ENCODE data around the gene CLIP2.

Gene CLIP2

GRCh38 chr7:74271742-74272141, 17.5 kb upstream of the CLIP2 start:
- no peak for DNase-seq (ENCODE audit: low read depth)

GRCh38 chr7:74272305-74273038, 16.7 kb upstream of the CLIP2 start:
- DNase-seq (ENCODE audit: low read depth), result no peak

DNA sequence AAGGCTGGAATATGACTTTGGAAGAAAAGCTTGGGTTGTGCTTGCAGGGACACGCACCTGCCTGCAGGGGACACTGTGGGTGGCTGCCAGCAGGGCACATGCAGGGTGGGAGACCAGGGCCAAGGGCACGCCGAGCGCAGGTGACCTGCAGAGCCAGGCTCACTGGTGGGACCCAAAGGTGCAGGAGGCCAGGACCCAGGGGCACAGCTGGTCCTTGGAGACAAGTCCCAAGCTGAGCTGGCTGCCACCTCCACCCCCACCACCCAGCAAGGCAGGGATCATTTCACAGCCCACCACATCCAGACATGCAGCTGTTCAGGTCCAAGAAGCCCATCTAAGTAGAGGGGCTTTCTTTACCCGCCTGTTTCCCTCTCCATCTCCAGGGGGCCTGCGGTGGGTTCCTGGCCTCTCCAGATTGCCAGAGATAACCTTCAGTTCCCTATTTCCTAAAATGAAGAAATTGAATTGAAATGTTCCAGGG, 13.8 kb upstream of the CLIP2 start:
- DNase-seq (ENCODE audit: low read depth), result no peak

DNA sequence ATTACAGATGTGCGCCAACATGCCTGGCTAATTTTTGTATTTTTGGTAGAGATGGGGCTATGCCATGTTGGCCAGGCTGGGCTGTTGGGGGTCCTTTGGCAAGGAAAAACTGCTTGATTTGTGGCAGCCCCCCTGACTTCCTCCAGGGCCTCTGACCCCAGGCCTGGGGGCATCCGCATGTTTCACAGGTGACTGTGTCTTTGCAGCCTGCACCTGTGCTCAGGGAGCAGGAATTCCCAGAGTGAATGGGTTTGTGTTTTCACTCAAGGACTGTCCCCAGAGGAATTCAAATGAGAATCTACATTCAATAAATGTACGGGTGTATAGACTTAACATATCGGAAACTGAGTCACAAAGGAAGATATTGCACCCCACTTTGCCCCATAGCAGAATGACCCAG, 11.6 kb upstream of the CLIP2 start:
- no peak for DNase-seq (ENCODE audit: low read depth)

GRCh38 chr7:74280985-74281384, 8.2 kb upstream of the CLIP2 start:
- DNase-seq (ENCODE audit: low read depth), result no peak

DNA sequence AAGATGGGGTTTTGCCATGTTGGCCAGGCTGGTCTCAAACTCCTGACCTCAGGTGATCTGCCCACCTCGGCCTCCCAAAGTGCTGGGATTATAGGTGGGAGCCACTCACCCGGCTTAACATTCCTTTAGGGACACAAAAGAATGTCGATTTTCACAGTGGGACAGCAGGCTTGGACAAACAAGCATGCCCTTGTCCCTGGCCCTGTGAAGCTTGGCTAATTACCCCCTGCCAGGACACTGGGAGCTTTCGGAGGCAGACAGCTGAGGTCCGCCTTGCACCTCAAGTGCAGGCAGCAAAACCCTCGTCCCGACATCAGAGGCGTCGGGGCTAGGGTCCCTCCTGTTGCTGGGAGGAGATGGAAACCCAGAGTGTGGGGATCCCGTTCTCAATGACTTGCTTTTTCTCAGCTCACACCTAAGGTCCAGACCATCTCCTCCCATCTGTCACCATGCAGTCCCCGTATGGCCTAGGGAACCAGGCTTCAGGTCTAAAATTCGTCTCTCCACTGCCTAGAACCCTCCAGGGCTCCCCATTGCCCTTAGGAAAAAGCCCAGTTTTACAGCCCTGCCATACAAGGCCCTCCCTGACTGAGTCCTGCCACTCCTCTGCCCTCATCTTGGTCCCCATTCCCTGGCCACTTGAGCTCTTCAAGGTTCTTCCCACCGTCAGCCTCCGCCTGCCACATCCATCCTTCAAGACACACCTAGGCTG, 6.3 kb upstream of the CLIP2 start:
- no peak for DNase-seq (ENCODE audit: low read depth)

GRCh38 chr7:74283858-74284447, 5.3 kb upstream of the CLIP2 start:
- DNase-seq (ENCODE audit: low read depth), result no peak

DNA sequence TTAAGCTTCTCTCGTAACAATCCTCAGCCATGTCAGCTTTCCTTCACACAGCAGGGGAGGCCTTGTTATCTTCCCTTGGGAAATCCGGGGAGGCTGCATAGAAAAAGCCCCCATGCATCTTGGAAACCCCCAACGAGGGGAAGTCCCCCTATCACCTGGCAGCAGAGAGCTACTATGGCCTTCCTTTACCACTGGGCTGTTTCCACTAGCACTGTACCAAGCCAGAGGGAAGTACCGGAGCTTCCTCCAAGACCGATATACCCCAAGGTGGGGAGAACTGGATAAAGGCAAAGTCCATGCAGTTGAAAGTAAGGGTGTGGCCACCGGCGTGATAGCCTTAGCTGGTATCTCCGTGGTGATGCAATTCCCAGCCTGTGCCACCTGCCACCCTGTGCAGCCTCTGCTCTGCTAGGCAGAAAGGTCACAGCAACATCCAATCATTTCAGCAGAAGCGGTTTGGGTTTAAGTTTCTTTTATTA, 4.4 kb upstream of the CLIP2 start:
- DNase-seq (ENCODE audit: low read depth), result no peak

DNA sequence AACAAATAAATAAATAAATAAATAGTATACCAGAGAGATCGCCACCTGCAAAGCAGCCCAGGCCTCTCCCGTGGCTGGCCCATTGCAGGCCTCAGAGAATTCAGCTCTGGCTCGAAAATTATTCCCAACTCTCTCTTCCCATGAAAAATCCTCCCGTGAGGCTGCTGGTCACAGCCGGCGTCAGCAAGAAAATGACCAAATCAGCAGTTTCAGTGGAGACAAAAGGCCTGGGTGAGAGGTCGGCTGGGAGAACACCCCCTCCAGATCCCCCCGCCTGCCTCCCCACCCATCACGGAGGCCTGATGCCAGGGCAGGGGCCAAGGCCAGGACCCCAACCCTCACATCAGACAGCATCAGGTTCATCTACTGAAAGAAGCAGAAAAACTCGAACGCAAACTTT, 3.1 kb upstream of the CLIP2 start:
- DNase-seq (ENCODE audit: low read depth), result no peak

GRCh38 chr7:74287303-74288033, 1.7 kb upstream of the CLIP2 start:
- DNase-seq (ENCODE audit: low read depth), result no peak

DNA sequence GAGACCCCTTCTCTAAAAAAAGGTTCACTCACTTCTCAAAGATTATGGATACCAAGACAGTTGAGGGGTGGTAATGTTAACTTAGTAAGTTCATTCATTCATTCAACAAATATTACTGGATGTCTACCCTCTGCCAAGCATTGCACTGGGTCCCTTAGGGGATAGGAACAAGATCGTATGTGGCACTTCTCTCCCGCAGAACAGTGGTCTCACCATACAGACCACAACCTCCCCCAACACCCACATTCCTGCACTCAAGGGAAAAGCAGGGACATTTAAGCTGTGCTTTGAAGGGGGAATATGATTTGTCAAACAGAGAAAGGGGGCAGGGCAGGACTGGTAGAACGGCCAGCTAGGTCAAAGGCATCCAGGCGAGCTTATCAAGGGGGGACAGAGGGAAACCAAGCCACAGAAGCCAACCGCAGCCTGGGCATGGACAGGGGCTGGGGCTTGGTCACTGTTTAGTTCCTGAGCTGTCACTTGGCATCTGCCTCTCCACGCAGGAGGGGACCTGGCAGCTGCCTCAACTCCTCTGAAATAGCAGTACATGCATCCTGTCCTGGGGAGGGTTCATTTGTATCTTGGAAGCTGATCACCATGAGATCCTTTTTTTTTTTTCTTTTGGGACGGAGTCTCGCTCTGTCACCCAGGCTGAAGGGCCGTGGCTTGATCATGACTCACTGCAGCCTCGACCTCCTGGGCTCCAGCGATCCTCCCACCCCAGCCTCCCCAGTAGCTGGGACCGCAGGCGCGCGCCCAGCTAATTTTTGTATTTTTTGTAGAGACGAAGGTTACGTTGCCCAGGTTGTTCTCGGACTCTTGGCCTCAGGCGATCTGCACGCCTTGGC, 949 bp upstream of the CLIP2 start:
- DNase-seq (ENCODE audit: low read depth), result no peak

DNA sequence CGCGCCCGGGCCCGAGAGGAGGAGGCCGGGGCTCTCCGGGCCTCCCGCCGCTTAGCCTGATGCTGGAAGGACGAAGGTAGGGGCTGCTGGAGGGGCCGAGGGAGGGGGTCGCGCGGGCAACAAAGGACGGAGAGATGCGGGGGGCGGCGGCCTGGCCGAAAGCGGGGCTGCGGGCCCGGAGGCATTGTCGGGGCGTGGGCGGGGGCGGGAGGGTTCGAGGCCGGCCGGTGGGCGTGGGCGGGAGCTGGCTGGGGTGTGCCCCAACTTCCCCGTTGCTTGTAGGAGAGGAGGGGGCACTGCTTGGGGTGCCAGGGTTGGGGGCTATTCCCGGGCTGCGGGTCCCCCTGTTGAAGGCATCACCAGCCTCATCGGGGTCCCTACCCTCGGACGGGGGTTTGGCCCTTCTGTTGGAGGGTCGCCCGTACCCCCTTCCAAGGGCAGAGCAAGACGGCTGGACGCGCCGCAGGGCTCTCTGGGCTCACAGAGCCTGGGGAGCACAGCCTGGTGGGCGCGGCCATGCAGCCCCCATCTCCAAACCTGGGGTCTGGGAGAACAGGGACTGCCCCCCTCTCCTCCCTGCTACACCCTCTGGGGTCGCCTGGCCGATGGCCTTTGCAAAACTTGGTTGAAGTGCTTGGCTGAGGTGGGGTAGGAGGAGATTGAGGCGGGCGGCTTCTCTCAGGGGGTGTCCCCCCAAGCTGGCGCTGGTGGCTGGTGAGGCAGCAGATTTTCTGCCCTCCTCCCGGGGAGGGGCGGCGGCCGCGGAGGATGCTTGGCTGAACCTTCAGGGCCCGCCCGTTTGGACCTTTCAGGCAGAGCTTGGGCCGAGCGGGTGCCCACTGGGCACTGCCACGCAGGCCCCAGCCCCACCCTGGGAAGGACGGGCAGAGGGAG, 699 bp downstream of the CLIP2 start:
- DNase-seq (ENCODE audit: low read depth), result no peak

GRCh38 chr7:74290553-74290950, 1.3 kb downstream of the CLIP2 start:
- DNase-seq (ENCODE audit: low read depth), result no peak

- no peak for DNase-seq (ENCODE audit: low read depth)
Measured at GRCh38 chr7:74290981-74291441, 1.8 kb downstream of the CLIP2 start.

DNA sequence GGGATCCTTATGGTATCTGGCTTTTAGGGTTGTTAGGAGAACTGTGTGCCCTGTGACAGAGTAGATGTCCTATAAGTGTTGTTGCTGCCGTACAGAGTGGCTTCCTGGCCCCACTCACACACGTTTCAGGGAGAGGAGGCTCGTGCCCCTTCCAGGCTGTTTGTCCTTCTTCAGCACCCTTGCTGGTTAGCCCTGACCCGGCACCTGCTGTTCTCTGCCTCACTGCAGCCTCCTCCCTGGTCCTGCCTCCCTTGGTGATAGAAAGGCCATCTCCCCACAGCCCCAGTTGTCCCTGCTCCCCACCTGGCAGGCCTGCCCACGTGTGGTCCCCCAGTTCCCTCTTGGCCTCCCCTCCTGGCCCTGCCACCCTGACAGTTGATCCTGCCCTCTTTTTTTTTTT, 2.3 kb downstream of the CLIP2 start:
- DNase-seq (ENCODE audit: low read depth), result no peak

GRCh38 chr7:74292757-74293576, 3.8 kb downstream of the CLIP2 start:
- no peak for DNase-seq (ENCODE audit: low read depth)

DNA sequence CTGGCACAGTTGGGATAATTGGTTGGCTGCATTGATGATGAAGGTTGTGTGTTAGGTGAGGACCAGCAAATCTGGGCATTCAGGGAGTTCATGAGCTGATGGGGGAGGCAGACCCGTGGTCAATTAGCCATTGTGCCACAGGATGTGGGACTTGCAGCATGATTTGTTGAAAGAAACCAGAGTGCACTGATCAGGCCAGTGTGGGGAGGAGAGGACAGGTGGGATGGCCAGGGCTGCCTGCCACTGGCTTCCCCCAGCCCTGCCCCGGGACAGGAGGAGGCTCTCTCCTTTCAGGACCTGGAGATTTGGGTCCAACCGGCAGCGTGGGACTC, 4.3 kb downstream of the CLIP2 start:
- no peak for DNase-seq (ENCODE audit: low read depth)

- no peak for DNase-seq (ENCODE audit: low read depth)
Measured at GRCh38 chr7:74294191-74294998, 5.2 kb downstream of the CLIP2 start.
